ENCODE results near the gene ZKSCAN5.

GRCh38 chr7:99499371-99499720 lies 5.1 kb upstream of the ZKSCAN5 start:
- no peak for TF ChIP-seq CTCF (conservative IDR thresholded peaks at IDR 0.05; ENCODE audit: low read depth, low read length)
- no peak for TF ChIP-seq EZH2 (IDR thresholded peaks at IDR 0.05; ENCODE audit: borderline replicate concordance, low read depth, low read length, poor library complexity, severe bottlenecking)

Data from A673 (cell line).